Transverse colon (tissue), 4 donors: ENCODE results near the gene LPCAT2. TPM values are rescaled to one million over a fixed set of nuclear protein-coding genes. Genes with fewer than 3 reads are reported as not detected.

Experiments used
- DNase-seq: peaks from one replicate; pipeline ENCODE4 v3.0.0-alpha.2; 2019
- H3K27ac ChIP-seq, 4 donors: fragments of 200-600 bp; sonication (generic); 2 replicates each; pipeline ENCODE4 v1.5.1; 2016 to 2018; ENCODE audit warnings: inconsistent platforms in 4 of 4
- H3K27me3 ChIP-seq: fragments of 200-600 bp; sonication (generic); 2 replicates; pipeline ENCODE4 v1.5.1; 2017; ENCODE audit warnings: inconsistent platforms
- H3K36me3 ChIP-seq, 4 donors: fragments of 200-600 bp; sonication (generic); 2 replicates each; pipeline ENCODE4 v1.5.1; 2017 to 2019; ENCODE audit warnings: inconsistent platforms in 4 of 4
- H3K4me1 ChIP-seq, 4 donors: fragments of 200-600 bp; sonication (generic); 2 replicates each; pipeline ENCODE4 v1.5.1; 2017 to 2020; ENCODE audit warnings: inconsistent platforms in 4 of 4
- H3K4me3 ChIP-seq, 4 donors: fragments of 200-600 bp; sonication (generic); 1 replicate in 1 of 4; 2 replicates in 3 of 4; pipeline versions ENCODE4 v1.5.1 to v1.6.1; 2017 to 2019; ENCODE audit warnings: inconsistent platforms in 4 of 4
- H3K9me3 ChIP-seq, 2 donors: fragments of 200-600 bp; sonication (generic); 2 replicates each; pipeline ENCODE4 v1.5.1; 2017 to 2019; ENCODE audit warnings: inconsistent platforms in 2 of 2
- CTCF ChIP-seq, 5 experiments: fragments of 200-600 bp in 3 of 5; fragments of 450-650 bp in 2 of 5; sonication (generic) in 3 of 5; IDR thresholded peaks; 1 replicate in 2 of 5; 2 replicates in 3 of 5; pipeline ENCODE4 v1.5.1; 2016 to 2017; ENCODE audit warnings: antibody characterized with exemption in 5 of 5, inconsistent platforms in 3 of 5, mild to moderate bottlenecking in 2 of 5, moderate library complexity in 1 of 5
- EP300 ChIP-seq: sonication (generic); formaldehyde crosslinking; IDR thresholded peaks from one replicate; pipeline ENCODE4 v1.6.1; 2017; ENCODE audit warnings: antibody characterized with exemption, low read depth
- POLR2A ChIP-seq: fragments of 450-650 bp; IDR thresholded peaks from one replicate; pipeline ENCODE4 v1.6.1; 2016; ENCODE audit warnings: antibody characterized with exemption, mild to moderate bottlenecking, moderate library complexity
- POLR2AphosphoS5 ChIP-seq, 3 donors: sonication (generic); formaldehyde crosslinking; IDR thresholded peaks; one replicate each; pipeline ENCODE4 v1.6.1; 2016; ENCODE audit warnings: antibody characterized with exemption in 3 of 3
- whole genome bisulfite sequencing, 2 donors: methylation state at CpG; one replicate each; pipeline ENCODE4 v1.1.5; 2018; ENCODE audit warnings: low coverage in 1 of 2; 5-methylcytosine and 5-hydroxymethylcytosine counted together
- in situ Hi-C, 4 donors: fragments of 200-750 bp; cut with MboI; loops; one replicate each; pipeline versions ENCODE4 v1.15.0 to v1.15.1; 2017; ENCODE audit warnings: low sequenced_read_pairs in 3 of 4, low pct_ligation_motif_present in 1 of 4, low pct_unique_long_range_greater_than_20kb in 1 of 4
- intact Hi-C: fragments of 100-400 bp; cut with DNase I; formaldehyde crosslinking; loops from one replicate; pipeline ENCODE4 v1.15.1; 2023; ENCODE audit warnings: low total_unique reads
- total RNA-seq, 4 donors: library from RNA; depleted of rRNA; stranded (reverse); fragments of >200 nt; gene quantifications; one replicate each; pipeline ENCODE4 v1.1.0, GENCODE V29; 2016

LPCAT2 gene
- total RNA-seq, 4 donors from 2014 or later = 1.6 to 11.6 (median 6.2) TPM

- intact Hi-C loops (no loop called here), in situ Hi-C loops (no loop called here)
- H3K36me3 ChIP-seq = no peaks in the 10 kb centered on the region
- DNase-seq = no peak
- H3K27ac ChIP-seq = no peak overlapping the region
- no peaks in the 10 kb centered on the region for H3K4me1 ChIP-seq
- WGBS, 2 donors = 77 to 100% methylated on average over 2 of the region's 2 CpGs
- no peaks in the 10 kb centered on the region for H3K9me3 ChIP-seq
- no peak overlapping the region for H3K4me3 ChIP-seq
- no peak for TF ChIP-seq CTCF (IDR thresholded peaks at IDR 0.05)
- TF ChIP-seq POLR2AphosphoS5 (IDR thresholded peaks at IDR 0.05) = no peak
- no peak for TF ChIP-seq EP300
- no peak for TF ChIP-seq POLR2A
- H3K27me3 ChIP-seq = peaks cover 6% of the 10 kb centered on the region
These were observed 76.8 kb downstream of the LPCAT2 start for GRCh38 chr16:55585631-55586030.

GRCh38 chr16:55588799-55589198, 79.9 kb downstream of the LPCAT2 start:
- no peak for TF ChIP-seq POLR2AphosphoS5 (IDR thresholded peaks at IDR 0.05)
- TF ChIP-seq CTCF (IDR thresholded peaks at IDR 0.05) = no peak
- TF ChIP-seq POLR2A = no peak
- TF ChIP-seq EP300 = no peak
- Histone ChIP-seq H3K9me3 (no peaks in the 10 kb centered on the region), H3K27ac (no peak overlapping the region), H3K4me1 (no peaks in the 10 kb centered on the region), H3K36me3 (no peaks in the 10 kb centered on the region), H3K27me3 (peaks cover 22% of the 10 kb centered on the region), H3K4me3 (no peak overlapping the region)
- in situ Hi-C loops = no loop called here
- WGBS, 2 donors = 79 to 93% methylated on average over 4 to 6 of the region's 6 CpGs
- intact Hi-C loops = no loop called here
- no peak for DNase-seq

- intact Hi-C loops = no loop called here
- H3K9me3 ChIP-seq = no peaks in the 10 kb centered on the region
- in situ Hi-C loops = no loop called here
- H3K27ac ChIP-seq = no peak overlapping the region
- H3K36me3 ChIP-seq = no peaks in the 10 kb centered on the region
- no peak for TF ChIP-seq EP300
- no peak for TF ChIP-seq POLR2A
- TF ChIP-seq POLR2AphosphoS5 (IDR thresholded peaks at IDR 0.05) = no peak
- TF ChIP-seq CTCF (IDR thresholded peaks at IDR 0.05) = no peak
- no peaks in the 10 kb centered on the region for H3K4me1 ChIP-seq
- H3K4me3 ChIP-seq = no peak overlapping the region
- H3K27me3 ChIP-seq = peaks cover 30% of the 10 kb centered on the region
- DNase-seq = no peak
These were observed 83.4 kb downstream of the LPCAT2 start for GRCh38 chr16:55592306-55592705.

GRCh38 chr16:55597928-55598327, 89.1 kb downstream of the LPCAT2 start:
- 51 to 60% methylated on average over 4 of the region's 4 CpGs for WGBS, 2 donors
- H3K4me1 ChIP-seq = no peaks in the 10 kb centered on the region
- in situ Hi-C loops = no loop called here
- no peaks in the 10 kb centered on the region for H3K36me3 ChIP-seq
- intact Hi-C loops = no loop called here
- DNase-seq = no peak
- H3K27me3 ChIP-seq = peaks cover 14% of the 10 kb centered on the region
- H3K4me3 ChIP-seq = no peak overlapping the region
- no peak overlapping the region for H3K27ac ChIP-seq
- no peak for TF ChIP-seq EP300
- H3K9me3 ChIP-seq = no peaks in the 10 kb centered on the region

GRCh38 chr16:55605754-55606336, 97.0 kb downstream of the LPCAT2 start:
- 53 to 65% methylated on average over 4 of the region's 4 CpGs for WGBS, 2 donors
- H3K27ac ChIP-seq = no peak overlapping the region
- H3K9me3 ChIP-seq = no peaks in the 10 kb centered on the region
- H3K27me3 ChIP-seq = no peaks in the 10 kb centered on the region
- no peak for DNase-seq
- intact Hi-C loops (no loop called here), in situ Hi-C loops (no loop called here)
- H3K36me3 ChIP-seq = no peaks in the 10 kb centered on the region
- no peak overlapping the region for H3K4me3 ChIP-seq
- no peak for TF ChIP-seq POLR2A
- TF ChIP-seq EP300 = no peak
- no peak for TF ChIP-seq POLR2AphosphoS5 (IDR thresholded peaks at IDR 0.05)
- TF ChIP-seq CTCF (IDR thresholded peaks at IDR 0.05) = no peak
- H3K4me1 ChIP-seq = no peaks in the 10 kb centered on the region
